ENCODE measurements around the gene BMP8B.

The BMP8B gene

DNA sequence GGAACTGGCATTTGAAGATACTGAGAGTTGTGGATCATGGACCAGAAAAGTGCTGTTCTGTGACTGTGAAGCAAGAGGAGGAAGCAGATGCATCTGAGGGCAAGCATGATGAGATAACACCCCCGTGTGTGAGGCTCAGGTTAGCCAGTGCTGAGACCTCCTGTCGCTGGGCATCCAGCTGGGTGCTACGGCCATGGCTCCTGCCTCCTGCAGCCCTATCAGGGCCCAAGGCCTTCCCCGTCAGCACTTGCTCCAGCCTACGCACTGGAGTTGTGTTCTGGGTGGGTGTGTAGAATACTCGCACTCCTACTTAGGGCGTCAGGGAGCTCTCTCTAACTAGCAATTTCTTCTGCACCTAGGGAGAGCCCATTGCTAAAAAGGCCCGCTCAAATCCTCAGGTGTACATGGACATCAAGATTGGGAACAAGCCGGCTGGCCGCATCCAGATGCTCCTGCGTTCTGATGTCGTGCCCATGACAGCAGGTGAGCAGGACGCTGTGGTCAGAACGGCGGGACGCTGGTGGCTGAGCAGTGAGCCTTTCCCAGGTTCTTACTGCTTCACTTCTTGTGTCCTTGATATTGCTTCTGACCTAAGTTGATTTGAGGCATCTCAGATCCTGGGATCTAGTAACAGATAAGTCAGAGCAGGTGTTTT lies 43.5 kb downstream of the BMP8B start:
- Histone ChIP-seq H3K27ac (ENCODE audit: low read depth, low read length) (no peak overlapping the region), H4K20me1 (ENCODE audit: low read depth, low read length) (no peaks in the 10 kb centered on the region), H3K9me2 (replicated peaks; ENCODE audit: insufficient read depth, low read length) (no peaks in the 10 kb centered on the region), H3K79me2 (ENCODE audit: insufficient read depth, low read length) (peaks cover 3% of the 10 kb centered on the region; the same call in 1 of the 2 replicates), H3K9ac (ENCODE audit: low read length) (no peak overlapping the region), H3K36me3 (ENCODE audit: low read length) (peaks cover 25% of the 10 kb centered on the region; the same call in 1 of the 2 replicates), H3K4me3 (ENCODE audit: insufficient read depth, low read length, poor library complexity, severe bottlenecking) (no peak overlapping the region), H3K27me3 (ENCODE audit: low read length) (no peaks in the 10 kb centered on the region), H3K4me2 (ENCODE audit: low read depth, low read length, poor library complexity, severe bottlenecking) (no peak overlapping the region), H3K9me3 (ENCODE audit: insufficient read depth, low read length) (no peaks in the 10 kb centered on the region), H2AFZ (ENCODE audit: low read depth, low read length, severe bottlenecking) (no peak overlapping the region), H3F3A (ENCODE audit: insufficient read depth) (no peaks in the 10 kb centered on the region)
- no peak for TF ChIP-seq EZH2phosphoT487 (conservative IDR thresholded peaks at IDR 0.05; ENCODE audit: low read length)
- TF ChIP-seq, protein P1, sequence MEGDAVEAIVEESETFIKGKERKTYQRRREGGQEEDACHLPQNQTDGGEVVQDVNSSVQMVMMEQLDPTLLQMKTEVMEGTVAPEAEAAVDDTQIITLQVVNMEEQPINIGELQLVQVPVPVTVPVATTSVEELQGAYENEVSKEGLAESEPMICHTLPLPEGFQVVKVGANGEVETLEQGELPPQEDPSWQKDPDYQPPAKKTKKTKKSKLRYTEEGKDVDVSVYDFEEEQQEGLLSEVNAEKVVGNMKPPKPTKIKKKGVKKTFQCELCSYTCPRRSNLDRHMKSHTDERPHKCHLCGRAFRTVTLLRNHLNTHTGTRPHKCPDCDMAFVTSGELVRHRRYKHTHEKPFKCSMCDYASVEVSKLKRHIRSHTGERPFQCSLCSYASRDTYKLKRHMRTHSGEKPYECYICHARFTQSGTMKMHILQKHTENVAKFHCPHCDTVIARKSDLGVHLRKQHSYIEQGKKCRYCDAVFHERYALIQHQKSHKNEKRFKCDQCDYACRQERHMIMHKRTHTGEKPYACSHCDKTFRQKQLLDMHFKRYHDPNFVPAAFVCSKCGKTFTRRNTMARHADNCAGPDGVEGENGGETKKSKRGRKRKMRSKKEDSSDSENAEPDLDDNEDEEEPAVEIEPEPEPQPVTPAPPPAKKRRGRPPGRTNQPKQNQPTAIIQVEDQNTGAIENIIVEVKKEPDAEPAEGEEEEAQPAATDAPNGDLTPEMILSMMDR (IDR thresholded peaks at IDR 0.05; ENCODE audit: insufficient read depth, low read length, poor library complexity, severe bottlenecking): no peak

DNA sequence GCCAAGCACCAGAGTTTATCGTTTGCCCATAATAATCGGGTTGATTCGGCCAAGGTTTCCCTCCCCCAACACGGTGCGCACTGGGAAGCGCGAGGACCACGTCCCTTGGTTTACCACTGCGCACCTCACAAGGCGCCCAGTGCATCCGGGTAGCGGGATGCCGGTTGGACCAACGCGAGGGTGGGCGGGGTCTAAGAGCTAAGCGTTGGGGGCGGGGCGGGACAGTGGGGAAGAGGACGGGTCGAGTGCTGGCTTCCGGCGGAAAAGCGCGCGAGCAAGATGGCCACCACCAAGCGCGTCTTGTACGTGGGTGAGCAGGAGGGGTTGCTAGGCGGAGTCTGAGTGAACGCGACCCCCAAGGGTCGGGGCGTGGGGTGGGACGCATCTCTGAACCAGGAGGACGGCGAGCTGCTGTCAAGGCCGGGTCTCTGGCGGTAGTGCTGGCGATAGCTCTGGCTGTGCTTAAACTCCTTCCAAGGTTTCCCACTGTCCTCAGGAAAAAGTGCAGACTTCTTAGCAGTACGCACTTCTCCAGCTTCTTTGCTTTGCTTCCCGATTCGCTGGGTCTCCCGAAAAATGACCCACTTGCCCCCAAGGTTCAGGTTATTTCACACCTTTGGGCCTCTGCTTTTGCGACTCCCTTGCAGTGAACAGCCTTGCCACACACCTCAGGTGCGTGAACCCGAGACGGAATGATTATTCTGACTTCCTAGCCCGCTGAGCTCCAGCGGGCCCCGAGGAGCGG lies 49.9 kb downstream of the BMP8B start, which contains the start of gene PPIE:
PPIE (plus strand) TSS at position 261 of the 745 bp plus-strand sequence; CDS start at position 280, 19 bp downstream.
- H3K79me2 ChIP-seq (ENCODE audit: insufficient read depth, low read length): peaks cover 16% of the 10 kb centered on the region
- no peaks in the 10 kb centered on the region for H3K27me3 ChIP-seq (ENCODE audit: low read length)
- peak within 1 kb of the TSS; percentile 75 for H3K4me2 ChIP-seq (ENCODE audit: low read depth, low read length, poor library complexity, severe bottlenecking)
- H4K20me1 ChIP-seq (ENCODE audit: low read depth, low read length): no peaks in the 10 kb centered on the region
- TF ChIP-seq, protein P1 (IDR thresholded peaks at IDR 0.05; ENCODE audit: insufficient read depth, low read length, poor library complexity, severe bottlenecking): no peak
- no peak for TF ChIP-seq EZH2phosphoT487 (conservative IDR thresholded peaks at IDR 0.05; ENCODE audit: low read length)
- H3K27ac ChIP-seq (ENCODE audit: low read depth, low read length): no peak within 1 kb of the TSS
- peak within 1 kb of the TSS; percentile 73 for H3K4me3 ChIP-seq (ENCODE audit: insufficient read depth, low read length, poor library complexity, severe bottlenecking)
- 0 out of 2 replicates have a peak, but pooled peaks cover 3% of the 10 kb centered on the region for H3F3A ChIP-seq (ENCODE audit: insufficient read depth)
- peak within 1 kb of the TSS; percentile 78 for H3K9ac ChIP-seq (ENCODE audit: low read length)
- peak within 1 kb of the TSS; percentile 77 for H2AFZ ChIP-seq (ENCODE audit: low read depth, low read length, severe bottlenecking)
- no peaks in the 10 kb centered on the region for H3K9me3 ChIP-seq (ENCODE audit: insufficient read depth, low read length)
- no peaks in the 10 kb centered on the region for H3K9me2 ChIP-seq (replicated peaks; ENCODE audit: insufficient read depth, low read length)
- peaks cover 14% of the 10 kb centered on the region; the same call in 1 of the 2 replicates for H3K36me3 ChIP-seq (ENCODE audit: low read length)

DNA sequence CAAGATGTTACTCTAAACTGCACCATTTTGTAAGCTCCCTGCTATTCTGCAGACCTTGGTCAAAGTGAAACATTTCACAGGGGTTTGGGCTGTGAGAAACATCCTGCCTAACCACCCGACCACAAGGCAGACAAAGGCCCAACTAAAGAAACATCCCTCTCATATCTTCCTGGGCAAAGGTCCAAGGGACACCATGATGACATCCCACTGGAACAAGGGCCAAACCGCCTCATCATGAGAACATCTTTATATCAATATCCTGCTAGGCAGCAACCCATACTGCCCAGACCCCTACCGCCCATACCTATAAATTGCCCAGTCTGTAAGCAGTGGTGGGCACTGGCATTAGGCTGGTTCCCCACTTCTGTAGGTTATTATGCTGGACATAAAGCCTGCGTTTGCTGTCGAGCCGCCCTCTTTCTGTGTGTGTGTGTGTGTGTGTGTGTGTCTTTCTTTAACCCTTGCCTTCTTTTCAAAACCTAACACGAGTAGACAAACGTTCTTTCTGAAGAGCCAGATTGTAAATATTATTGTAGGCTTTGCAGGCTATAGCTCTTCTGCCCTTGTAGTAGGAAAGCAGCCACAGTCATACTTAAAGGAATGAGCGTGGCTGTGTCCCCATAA lies 51.0 kb downstream of the BMP8B start:
- Histone ChIP-seq H3K27me3 (ENCODE audit: low read length) (no peaks in the 10 kb centered on the region), H3K9me2 (replicated peaks; ENCODE audit: insufficient read depth, low read length) (no peaks in the 10 kb centered on the region), H3K36me3 (ENCODE audit: low read length) (peaks cover 7% of the 10 kb centered on the region; the same call in 1 of the 2 replicates), H3K4me2 (ENCODE audit: low read depth, low read length, poor library complexity, severe bottlenecking) (no peak overlapping the region), H3K4me3 (ENCODE audit: insufficient read depth, low read length, poor library complexity, severe bottlenecking) (no peak overlapping the region), H3F3A (ENCODE audit: insufficient read depth) (0 out of 2 replicates have a peak, but pooled peaks cover 3% of the 10 kb centered on the region), H3K27ac (ENCODE audit: low read depth, low read length) (no peak overlapping the region), H4K20me1 (ENCODE audit: low read depth, low read length) (no peaks in the 10 kb centered on the region), H3K9me3 (ENCODE audit: insufficient read depth, low read length) (no peaks in the 10 kb centered on the region), H3K79me2 (ENCODE audit: insufficient read depth, low read length) (peaks cover 16% of the 10 kb centered on the region), H2AFZ (ENCODE audit: low read depth, low read length, severe bottlenecking) (peak overlapping the region; percentile 54), H3K9ac (ENCODE audit: low read length) (no peak overlapping the region)
- TF ChIP-seq, protein P1 (IDR thresholded peaks at IDR 0.05; ENCODE audit: insufficient read depth, low read length, poor library complexity, severe bottlenecking): no peak
- TF ChIP-seq EZH2phosphoT487 (conservative IDR thresholded peaks at IDR 0.05; ENCODE audit: low read length): no peak

Measured in SU-DHL-6 (cell line).